GF-D8 (cell line): Measurements from ENCODE around the gene MOB1A.

Experiments used
- DNase-seq: peaks from one replicate; lab custom pipeline; 2025; lab: John Stamatoyannopoulos, UW

The MOB1A gene

DNA sequence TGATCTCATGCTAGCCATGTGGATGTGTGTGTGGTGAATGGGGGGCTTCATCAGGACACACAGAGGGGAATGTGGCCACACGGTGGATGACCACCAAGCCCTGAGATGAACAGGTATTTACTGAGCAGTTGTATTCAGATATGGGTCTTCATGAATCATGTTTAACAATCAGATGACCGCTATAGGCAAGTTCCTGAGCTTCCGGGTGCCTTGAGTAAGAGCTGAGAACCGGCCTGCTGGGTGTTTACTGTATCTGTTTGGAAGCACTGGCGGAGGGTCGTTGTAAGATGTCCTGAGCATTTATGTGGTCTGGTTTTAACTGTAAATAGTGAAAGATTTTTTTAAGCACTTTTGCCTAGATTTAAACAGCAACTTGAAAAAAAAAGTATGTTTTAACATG, 74.9 kb downstream of the MOB1A start:
- no peak for DNase-seq
